ENCODE measurements around the gene SERGEF.
A peak's percentile ranks its signal among the peaks of the same experiment; 100 is the strongest.

SERGEF gene

GRCh38 chr11:17852246-17852645, 160.6 kb downstream of the SERGEF start:
- no peak for DNase-seq

- no peak for DNase-seq
Observed at GRCh38 chr11:17851697-17852096, 161.2 kb downstream of the SERGEF start.

GRCh38 chr11:17850336-17850735, 162.5 kb downstream of the SERGEF start:
- no peak for DNase-seq

- DNase-seq = no peak
Observed at GRCh38 chr11:17848715-17849114, 164.1 kb downstream of the SERGEF start.

- no peak for DNase-seq
Observed at GRCh38 chr11:17846852-17847453, 165.9 kb downstream of the SERGEF start.

- no peak for DNase-seq
Observed at GRCh38 chr11:17845431-17845881, 167.4 kb downstream of the SERGEF start.

- DNase-seq = no peak
Observed at GRCh38 chr11:17840101-17840548, 172.7 kb downstream of the SERGEF start.

- DNase-seq = no peak
Observed at GRCh38 chr11:17839450-17839849, 173.4 kb downstream of the SERGEF start.

GRCh38 chr11:17838102-17838501, 174.7 kb downstream of the SERGEF start:
- DNase-seq = no peak

- no peak for DNase-seq
Observed at GRCh38 chr11:17831883-17832282, 181.0 kb downstream of the SERGEF start.

- DNase-seq = no peak
Observed at GRCh38 chr11:17831228-17831627, 181.6 kb downstream of the SERGEF start.

GRCh38 chr11:17828311-17828751, 184.5 kb downstream of the SERGEF start:
- no peak for DNase-seq

- peak; percentile 18 for DNase-seq
Observed at GRCh38 chr11:17827006-17827405, 185.8 kb downstream of the SERGEF start.

GRCh38 chr11:17822401-17822781, 190.5 kb downstream of the SERGEF start:
- no peak for DNase-seq

- DNase-seq = no peak
Observed at GRCh38 chr11:17821648-17822400, 191.0 kb downstream of the SERGEF start.

GRCh38 chr11:17816232-17816931, 196.5 kb downstream of the SERGEF start:
- no peak for DNase-seq

GRCh38 chr11:17814546-17814945, 198.3 kb downstream of the SERGEF start:
- no peak for DNase-seq

GRCh38 chr11:17813391-17814059, 199.3 kb downstream of the SERGEF start:
- no peak for DNase-seq

- no peak for DNase-seq
Observed at GRCh38 chr11:17812865-17813187, 200.0 kb downstream of the SERGEF start.

- DNase-seq = peak; percentile 88
Observed at GRCh38 chr11:17812091-17812864, 200.6 kb downstream of the SERGEF start.

- DNase-seq = no peak
Observed at GRCh38 chr11:17811352-17811751, 201.5 kb downstream of the SERGEF start.

GRCh38 chr11:17810746-17811145, 202.1 kb downstream of the SERGEF start:
- DNase-seq = no peak

GRCh38 chr11:17810041-17810440, 202.8 kb downstream of the SERGEF start:
- no peak for DNase-seq

Data from COR-L47 (cell line).